Measurements from ENCODE around the gene PARD3. TPM values are rescaled to one million over a fixed set of nuclear protein-coding genes. Genes with fewer than 3 reads are reported as not detected.
"Not testable (repeated sequence)": the region's sequence is repeated elsewhere in the genome, so short reads cannot be mapped to it uniquely, and the experiment has no call there.

The PARD3 gene
- total RNA-seq, 1 experiment from 2014 or later, result 44.2 TPM

DNA sequence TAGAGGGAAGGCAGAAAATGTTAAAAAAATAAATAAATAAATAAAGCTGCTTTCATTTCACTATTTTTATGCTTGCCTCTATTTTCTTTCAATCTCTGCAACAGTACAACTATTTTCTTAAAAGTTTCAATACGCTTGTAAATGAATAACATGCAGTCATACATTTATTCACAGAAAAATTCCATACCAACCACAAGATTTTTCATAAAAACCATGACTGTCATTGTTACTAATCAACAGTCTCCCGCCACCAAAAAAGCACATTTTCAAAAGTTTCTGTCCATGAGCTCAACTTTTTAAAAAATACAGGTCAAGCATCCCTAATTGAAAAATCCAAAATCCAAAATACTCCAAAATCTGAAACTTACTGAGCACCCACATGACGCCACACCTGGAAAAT is 5.3 kb downstream of the PARD3 start:
- in situ Hi-C loops (cut with HindIII; ENCODE audit: low pct_unique_long_range_greater_than_20kb, low sequenced_read_pairs), result no loop called here
- no peak for DNase-seq (ENCODE audit: low read depth, low spot score)

DNA sequence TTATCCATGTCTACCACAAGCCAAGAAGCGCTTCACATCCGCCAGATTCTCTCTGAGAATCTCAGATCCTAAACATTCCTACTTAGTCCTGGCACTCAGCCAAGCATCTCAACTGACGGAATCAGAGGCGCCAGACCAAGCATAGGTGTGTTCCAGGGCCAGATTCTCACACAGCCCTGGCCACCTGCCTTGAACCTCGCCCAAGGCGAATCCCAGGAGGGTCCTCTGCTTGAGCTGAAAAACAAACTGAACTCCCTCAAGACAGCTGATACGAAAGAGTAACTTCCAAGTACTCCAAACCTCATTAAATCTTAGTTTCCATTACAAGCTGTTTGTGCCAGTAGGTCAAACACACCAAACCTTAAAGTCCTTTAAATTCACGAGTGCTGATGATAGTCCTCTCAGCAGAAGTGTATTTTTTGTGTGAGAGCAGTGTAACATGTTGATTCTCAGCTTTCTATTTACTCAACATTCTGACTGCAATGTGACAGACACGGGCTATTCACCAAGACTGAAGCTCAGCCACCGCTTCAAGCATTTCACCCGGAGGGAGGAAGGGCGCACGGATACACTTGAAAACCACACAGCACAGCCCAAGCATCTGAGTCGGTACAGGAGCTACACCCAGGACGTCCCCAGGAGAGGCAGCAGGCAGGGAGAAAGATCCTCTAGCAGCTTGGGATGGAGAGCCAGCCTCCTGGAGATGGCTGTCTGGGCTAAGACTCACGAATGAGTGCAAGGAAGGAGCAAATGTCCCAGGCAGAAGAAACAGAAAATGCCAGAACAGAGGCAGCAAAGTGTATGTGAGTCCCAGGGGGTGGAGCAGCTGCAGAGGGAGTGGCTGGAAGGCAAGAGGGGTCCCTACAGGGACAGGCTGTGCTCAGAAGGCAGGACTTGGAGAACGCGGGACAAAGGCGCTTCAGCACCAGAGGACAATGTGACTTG is 6.0 kb downstream of the PARD3 start:
- DNase-seq (ENCODE audit: low read depth, low spot score), result peak; percentile 19

DNA sequence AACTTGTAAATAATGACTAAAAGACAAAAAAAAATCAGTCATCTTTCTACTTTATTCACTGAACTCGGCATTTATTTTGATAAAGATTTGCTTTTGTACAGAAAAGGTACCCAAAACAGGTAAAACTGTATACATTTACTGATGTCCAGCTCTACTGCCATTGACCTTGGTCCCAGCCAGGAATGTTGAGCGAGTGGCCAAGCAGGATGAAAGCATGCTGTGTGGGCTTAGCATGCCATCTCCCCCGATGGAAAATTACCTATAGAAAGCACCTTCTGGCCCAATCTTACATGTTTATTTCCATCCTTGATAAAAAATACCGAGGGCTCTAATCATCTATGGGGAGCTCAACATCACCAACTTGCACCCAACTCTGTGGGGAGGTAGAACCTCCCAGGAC is 6.8 kb downstream of the PARD3 start:
- in situ Hi-C loops (cut with HindIII; ENCODE audit: low pct_unique_long_range_greater_than_20kb, low sequenced_read_pairs), result no loop called here

More for the DNA sequence above, 6.0 kb downstream of the PARD3 start:
- in situ Hi-C loops (cut with HindIII; ENCODE audit: low pct_unique_long_range_greater_than_20kb, low sequenced_read_pairs), result no loop called here

GRCh38 chr10:34804306-34804705 is 10.8 kb downstream of the PARD3 start:
- DNase-seq (ENCODE audit: low read depth, low spot score), result no peak
- in situ Hi-C loops (cut with HindIII; ENCODE audit: low pct_unique_long_range_greater_than_20kb, low sequenced_read_pairs), result no loop called here

More for the DNA sequence above, 6.8 kb downstream of the PARD3 start:
- DNase-seq (ENCODE audit: low read depth, low spot score), result no peak

DNA sequence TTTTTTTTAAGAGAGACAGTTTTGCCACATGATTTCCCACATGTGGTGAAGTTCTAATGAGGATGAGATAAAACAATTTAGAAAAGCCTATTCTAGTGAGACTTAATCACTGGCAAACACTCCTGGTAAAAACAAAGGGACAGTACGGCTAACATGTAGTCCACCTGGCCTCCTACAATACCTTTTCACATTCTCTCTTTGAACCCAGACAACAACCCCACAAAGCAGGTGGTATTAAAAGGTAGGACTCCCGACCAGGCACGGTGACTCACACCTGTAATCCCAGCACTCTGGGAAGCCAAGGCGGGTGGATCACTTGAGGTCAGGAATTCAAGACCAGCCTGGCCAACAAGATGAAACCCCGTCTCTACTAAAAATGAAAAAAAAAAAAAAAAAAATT is 12.4 kb downstream of the PARD3 start:
- in situ Hi-C loops (cut with HindIII; ENCODE audit: low pct_unique_long_range_greater_than_20kb, low sequenced_read_pairs), result no loop called here
- no peak for DNase-seq (ENCODE audit: low read depth, low spot score)

- in situ Hi-C loops (cut with HindIII; ENCODE audit: low pct_unique_long_range_greater_than_20kb, low sequenced_read_pairs), result no loop called here
- DNase-seq (ENCODE audit: low read depth, low spot score), result no peak
Observed at GRCh38 chr10:34801097-34801733, 13.9 kb downstream of the PARD3 start.

- in situ Hi-C loops (cut with HindIII; ENCODE audit: low pct_unique_long_range_greater_than_20kb, low sequenced_read_pairs), result no loop called here
- no peak for DNase-seq (ENCODE audit: low read depth, low spot score)
Observed at GRCh38 chr10:34800624-34801023, 14.5 kb downstream of the PARD3 start.

GRCh38 chr10:34798654-34799053 is 16.4 kb downstream of the PARD3 start:
- DNase-seq (ENCODE audit: low read depth, low spot score), result no peak
- in situ Hi-C loops (cut with HindIII; ENCODE audit: low pct_unique_long_range_greater_than_20kb, low sequenced_read_pairs), result no loop called here

DNA sequence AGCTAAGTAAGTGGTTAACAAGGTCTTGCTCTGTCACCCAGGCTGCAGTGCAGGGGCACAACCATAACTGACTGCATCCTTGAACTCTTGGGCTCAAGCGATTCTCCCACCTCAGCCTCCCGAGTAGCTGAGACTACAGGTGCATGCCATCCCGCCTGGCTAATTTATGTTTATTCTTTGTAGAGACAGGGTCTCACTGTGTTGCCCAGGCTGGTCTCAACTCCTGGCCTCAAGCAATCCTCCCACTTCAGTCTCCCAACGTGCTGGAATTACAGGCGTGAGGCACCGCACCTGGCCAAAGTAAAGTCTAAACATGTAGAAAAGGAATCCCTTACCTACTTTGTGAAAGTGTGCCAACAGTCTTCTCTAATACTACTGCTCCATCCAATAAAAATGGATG is 17.9 kb downstream of the PARD3 start:
- in situ Hi-C loops (cut with HindIII; ENCODE audit: low pct_unique_long_range_greater_than_20kb, low sequenced_read_pairs), result no loop called here

DNA sequence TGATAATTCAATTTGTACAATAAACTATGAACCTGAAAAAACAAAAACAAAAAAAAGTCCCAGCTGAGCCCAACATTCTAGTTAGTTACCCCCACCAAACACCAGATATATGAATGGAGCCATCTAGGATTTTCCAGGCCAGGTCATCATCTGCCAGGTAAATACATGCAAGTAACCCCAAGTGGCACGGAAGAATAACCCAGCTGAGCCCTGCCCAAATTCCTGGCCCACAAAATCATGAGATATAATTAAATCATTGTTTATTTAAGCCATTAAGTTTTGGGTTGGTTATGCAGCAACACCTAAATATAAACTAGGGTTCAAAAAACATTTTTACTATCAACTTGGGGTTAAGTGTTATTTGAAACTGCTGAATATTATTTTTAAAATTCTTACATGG is 19.0 kb downstream of the PARD3 start:
- in situ Hi-C loops (cut with HindIII; ENCODE audit: low pct_unique_long_range_greater_than_20kb, low sequenced_read_pairs), result no loop called here
- DNase-seq (ENCODE audit: low read depth, low spot score), result no peak

More for the DNA sequence above, 17.9 kb downstream of the PARD3 start:
- no peak for DNase-seq (ENCODE audit: low read depth, low spot score)

GRCh38 chr10:34795334-34795733 is 19.8 kb downstream of the PARD3 start:
- no peak for DNase-seq (ENCODE audit: low read depth, low spot score)
- in situ Hi-C loops (cut with HindIII; ENCODE audit: low pct_unique_long_range_greater_than_20kb, low sequenced_read_pairs), result no loop called here

GRCh38 chr10:34794835-34795234 is 20.3 kb downstream of the PARD3 start:
- in situ Hi-C loops (cut with HindIII; ENCODE audit: low pct_unique_long_range_greater_than_20kb, low sequenced_read_pairs), result no loop called here
- DNase-seq (ENCODE audit: low read depth, low spot score), result no peak

DNA sequence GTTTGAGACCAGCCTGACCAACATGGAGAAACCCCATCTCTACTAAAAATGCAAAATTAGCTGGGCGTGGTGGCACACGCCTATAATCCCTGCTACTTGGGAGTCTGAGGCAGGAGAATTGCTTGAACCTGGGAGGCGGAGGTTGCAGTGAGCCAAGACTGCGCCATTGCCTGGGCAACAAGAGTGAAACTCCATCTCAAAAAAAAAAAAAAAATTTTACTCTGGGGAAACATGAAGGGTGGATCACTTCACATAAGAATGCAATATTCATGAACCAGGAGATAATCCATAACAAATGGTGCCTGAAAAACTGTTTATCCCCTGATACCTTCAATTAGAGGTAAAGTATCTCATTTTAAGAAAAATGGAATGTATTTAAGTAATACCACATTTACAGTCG is 21.5 kb downstream of the PARD3 start:
- DNase-seq (ENCODE audit: low read depth, low spot score); in situ Hi-C loops (cut with HindIII; ENCODE audit: low pct_unique_long_range_greater_than_20kb, low sequenced_read_pairs): not testable (repeated sequence)

- in situ Hi-C loops (cut with HindIII; ENCODE audit: low pct_unique_long_range_greater_than_20kb, low sequenced_read_pairs), result no loop called here
- no peak for DNase-seq (ENCODE audit: low read depth, low spot score)
Observed at GRCh38 chr10:34792881-34793280, 22.2 kb downstream of the PARD3 start.

DNA sequence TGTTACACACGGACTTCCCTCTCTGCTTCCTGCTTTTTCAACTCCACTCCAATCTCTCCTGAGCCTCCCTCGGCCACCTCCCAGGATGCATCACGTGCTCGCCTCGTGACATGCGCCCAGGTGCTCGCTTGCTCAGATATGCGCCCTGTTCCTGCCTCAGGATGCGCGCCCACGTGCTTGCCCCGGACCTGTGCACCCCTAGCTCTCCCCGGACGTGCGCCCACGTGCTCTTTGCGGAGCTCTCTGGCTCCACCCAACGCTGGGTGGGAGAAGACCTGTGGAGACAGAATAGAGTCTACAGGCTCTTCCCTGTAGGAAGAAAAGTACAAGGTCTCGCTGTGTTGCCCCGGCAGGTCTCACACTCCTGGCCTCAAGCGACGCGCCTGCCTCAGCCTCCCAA is 23.1 kb downstream of the PARD3 start:
- DNase-seq (ENCODE audit: low read depth, low spot score), result no peak
- in situ Hi-C loops (cut with HindIII; ENCODE audit: low pct_unique_long_range_greater_than_20kb, low sequenced_read_pairs), result no loop called here

- in situ Hi-C loops (cut with HindIII; ENCODE audit: low pct_unique_long_range_greater_than_20kb, low sequenced_read_pairs), result no loop called here
- DNase-seq (ENCODE audit: low read depth, low spot score), result no peak
Observed at GRCh38 chr10:34791228-34791627, 23.9 kb downstream of the PARD3 start.

- no peak for DNase-seq (ENCODE audit: low read depth, low spot score)
- in situ Hi-C loops (cut with HindIII; ENCODE audit: low pct_unique_long_range_greater_than_20kb, low sequenced_read_pairs), result no loop called here
Observed at GRCh38 chr10:34789966-34790506, 25.1 kb downstream of the PARD3 start.

DNA sequence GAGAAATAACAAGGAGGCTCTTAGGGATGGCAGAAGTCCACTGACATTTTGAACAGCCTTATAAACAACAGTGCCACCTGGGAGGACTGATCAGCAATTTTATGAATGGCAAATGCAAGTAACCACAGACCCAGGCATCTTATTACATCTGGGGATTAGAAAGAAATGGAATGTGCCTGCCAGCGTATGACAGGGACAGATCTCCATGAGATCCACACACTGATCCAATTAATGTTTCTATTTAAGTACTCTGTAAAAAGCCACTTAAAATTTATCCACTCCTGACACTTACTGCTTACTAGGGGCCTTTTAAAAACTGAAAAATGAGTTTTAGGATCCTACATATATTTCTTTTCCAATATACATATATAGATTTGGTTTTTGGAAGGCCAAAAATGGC is 28.6 kb downstream of the PARD3 start:
- in situ Hi-C loops (cut with HindIII; ENCODE audit: low pct_unique_long_range_greater_than_20kb, low sequenced_read_pairs), result no loop called here
- DNase-seq (ENCODE audit: low read depth, low spot score), result no peak

DNA sequence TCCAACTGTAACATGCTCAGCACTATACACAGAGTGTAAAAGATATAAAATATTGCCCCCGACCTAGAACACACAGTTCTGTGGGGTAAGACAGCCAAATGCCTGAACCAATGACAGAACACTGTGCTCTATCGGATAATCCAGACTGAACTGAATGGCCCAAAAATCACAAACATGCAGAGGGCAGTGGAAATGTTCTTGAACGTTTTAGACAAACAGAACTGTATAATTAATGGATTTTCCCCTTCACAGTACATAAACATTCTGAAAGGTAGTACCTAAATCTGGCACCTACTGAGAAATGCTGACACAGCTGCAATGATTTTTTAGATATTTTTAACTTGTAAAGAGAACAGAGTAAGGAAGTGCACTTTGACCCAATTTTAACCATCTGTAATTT is 33.4 kb downstream of the PARD3 start:
- in situ Hi-C loops (cut with HindIII; ENCODE audit: low pct_unique_long_range_greater_than_20kb, low sequenced_read_pairs), result no loop called here
- DNase-seq (ENCODE audit: low read depth, low spot score), result no peak
